Activated naive CD8-positive, alpha-beta T cell treated with anti-CD3 and anti-CD28 coated beads for 36 hours (primary cell): ENCODE measurements around the gene ANP32A. TPM values are rescaled to one million over a fixed set of nuclear protein-coding genes. Genes with fewer than 3 reads are reported as not detected.

Experiments
- DNase-seq: peaks from one replicate; pipeline ENCODE4 v3.0.0; 2021
- H3K27ac Mint-ChIP-seq: one replicate; pipeline ENCODE4 v1.8.0; 2022; ENCODE audit warnings: mild to moderate bottlenecking, moderate library complexity, mixed read lengths
- H3K27me3 Mint-ChIP-seq: one replicate; pipeline ENCODE4 v1.8.0; 2022; ENCODE audit warnings: mild to moderate bottlenecking, mixed read lengths
- H3K36me3 Mint-ChIP-seq: one replicate; pipeline ENCODE4 v1.8.0; 2021; ENCODE audit warnings: mild to moderate bottlenecking, mixed read lengths
- H3K4me1 Mint-ChIP-seq: one replicate; pipeline ENCODE4 v1.8.0; 2021; ENCODE audit warnings: mixed read lengths
- H3K4me3 Mint-ChIP-seq: one replicate; pipeline ENCODE4 v1.8.0; 2022; ENCODE audit warnings: mild to moderate bottlenecking, moderate library complexity, mixed read lengths
- H3K9me3 Mint-ChIP-seq: one replicate; pipeline ENCODE4 v1.8.0; 2022; ENCODE audit warnings: mixed read lengths
- total RNA-seq, 2 experiments: library from RNA; stranded (reverse); gene quantifications; one replicate each; pipeline ENCODE4 v1.2.3, GENCODE V29; 2021

The ANP32A gene
- total RNA-seq, 2 experiments from 2014 or later, result 277 to 295 TPM

- Mint-ChIP-seq H3K27me3 (peaks cover under 1% of the 10 kb centered on the region), H3K27ac (no peak overlapping the region), H3K4me3 (no peak overlapping the region), H3K9me3 (no peaks in the 10 kb centered on the region), H3K36me3 (no peaks in the 10 kb centered on the region), H3K4me1 (no peaks in the 10 kb centered on the region)
- no peak for DNase-seq
These were observed 87.0 kb downstream of the ANP32A start for GRCh38 chr15:68733666-68734065.

- no peak overlapping the region for H3K27ac Mint-ChIP-seq
- no peaks in the 10 kb centered on the region for H3K9me3 Mint-ChIP-seq
- H3K4me1 Mint-ChIP-seq, result no peaks in the 10 kb centered on the region
- no peaks in the 10 kb centered on the region for H3K36me3 Mint-ChIP-seq
- no peak for DNase-seq
- no peak overlapping the region for H3K4me3 Mint-ChIP-seq
- H3K27me3 Mint-ChIP-seq, result no peaks in the 10 kb centered on the region
These were observed 88.2 kb downstream of the ANP32A start for GRCh38 chr15:68732451-68732850.

DNA sequence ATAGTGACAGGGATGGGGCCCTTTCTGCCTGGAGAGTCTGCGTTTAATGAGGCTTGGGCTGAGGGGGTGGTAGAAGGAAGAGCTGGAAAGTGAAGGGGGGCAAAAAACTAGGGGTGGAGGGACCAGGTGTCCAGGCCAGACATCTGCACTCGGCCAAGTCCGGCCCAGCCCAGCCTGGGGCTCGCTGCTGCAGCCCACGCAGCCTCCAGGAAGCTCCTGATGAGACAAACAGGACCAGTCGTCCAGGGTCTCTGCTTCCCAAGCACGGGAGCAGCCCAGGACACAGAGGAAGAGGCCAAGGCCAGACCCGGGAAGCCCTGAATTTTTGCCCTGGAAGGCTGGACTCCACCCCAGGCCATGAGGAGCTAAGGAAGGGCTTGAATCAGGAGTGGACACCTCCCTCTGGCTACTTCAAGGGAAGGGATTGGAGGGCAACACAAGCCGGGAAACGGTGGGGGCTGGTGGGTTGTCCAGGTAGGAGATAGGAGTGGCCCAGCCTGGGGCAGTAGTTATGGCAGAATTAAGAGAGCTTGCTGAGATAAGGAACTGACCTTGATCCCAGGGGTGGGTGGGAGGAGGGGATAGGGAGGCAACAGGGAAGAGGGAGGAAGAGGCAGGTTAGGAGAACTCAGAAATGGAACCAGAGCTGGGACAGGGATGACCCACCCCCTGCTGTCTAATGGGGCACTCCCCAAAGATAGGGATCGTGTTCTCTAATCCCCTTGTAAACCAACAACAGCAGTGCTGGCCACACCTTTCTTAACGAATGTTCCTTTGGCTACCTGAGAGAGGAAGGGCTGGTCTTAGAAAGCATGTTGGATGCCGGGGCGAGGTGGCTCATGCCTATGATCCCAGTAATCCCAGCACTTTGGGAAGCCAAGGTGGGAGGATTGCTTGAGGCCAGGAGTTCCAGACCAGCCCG, 89.5 kb downstream of the ANP32A start:
- H3K4me1 Mint-ChIP-seq, result no peaks in the 10 kb centered on the region
- no peak for DNase-seq
- H3K27me3 Mint-ChIP-seq, result no peaks in the 10 kb centered on the region
- no peak overlapping the region for H3K4me3 Mint-ChIP-seq
- no peak overlapping the region for H3K27ac Mint-ChIP-seq
- H3K36me3 Mint-ChIP-seq, result no peaks in the 10 kb centered on the region
- H3K9me3 Mint-ChIP-seq, result no peaks in the 10 kb centered on the region

DNA sequence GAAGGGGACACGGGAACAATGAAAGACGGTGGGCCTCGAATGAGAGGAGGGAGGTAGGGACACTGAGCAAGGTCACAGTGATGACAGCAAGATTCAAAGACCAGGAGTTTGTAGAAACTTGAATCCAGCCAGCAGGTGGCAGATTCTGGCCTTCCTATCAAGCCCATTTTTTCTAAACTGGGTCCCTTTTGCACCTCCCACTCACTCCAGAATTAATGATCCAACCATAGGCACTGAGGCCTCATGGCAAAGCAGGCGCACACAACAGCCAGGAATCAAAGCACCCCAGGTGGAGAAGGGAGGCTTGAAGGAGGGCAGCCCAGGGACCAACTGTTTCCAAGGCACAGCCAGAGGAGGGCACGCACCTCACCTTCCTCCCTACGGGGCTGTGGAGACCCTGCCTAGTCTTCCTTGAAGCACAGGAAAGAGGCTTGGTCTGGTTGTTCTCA, 90.2 kb downstream of the ANP32A start:
- Mint-ChIP-seq H3K36me3 (no peaks in the 10 kb centered on the region), H3K4me1 (no peaks in the 10 kb centered on the region), H3K4me3 (no peak overlapping the region), H3K27me3 (no peaks in the 10 kb centered on the region), H3K9me3 (no peaks in the 10 kb centered on the region), H3K27ac (no peak overlapping the region)
- DNase-seq, result peak; percentile 6

DNA sequence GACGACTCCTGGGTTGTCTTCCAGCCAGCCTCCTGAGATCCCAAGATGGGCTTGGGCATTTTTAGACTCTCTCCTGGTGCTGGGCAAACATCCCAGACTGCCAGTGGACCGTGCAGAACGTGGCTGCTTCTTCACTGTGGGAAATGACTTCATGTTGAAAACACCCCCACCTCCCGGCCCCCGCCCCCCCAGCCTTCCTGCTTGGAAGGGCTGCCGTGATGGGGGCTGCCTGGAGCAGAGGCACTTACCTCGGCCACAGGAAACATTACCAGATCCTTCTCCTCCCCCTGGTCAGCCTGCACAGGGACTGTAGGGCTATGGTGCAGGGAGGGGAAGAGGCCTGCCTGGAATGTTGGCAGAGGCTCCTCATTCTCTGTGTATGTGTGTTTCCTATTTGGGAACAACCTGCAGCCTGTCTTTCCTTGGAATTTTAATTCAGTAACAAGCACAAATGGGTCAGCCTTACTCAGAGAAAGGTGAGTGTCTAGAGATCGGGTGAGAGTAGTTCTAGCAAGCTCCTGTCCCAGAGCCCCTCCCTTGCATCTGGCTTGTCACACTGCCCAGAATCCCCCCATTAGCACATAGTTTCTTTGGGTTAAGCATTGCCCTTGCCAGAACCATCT, 90.8 kb downstream of the ANP32A start:
- Mint-ChIP-seq H3K4me3 (no peak overlapping the region), H3K36me3 (no peaks in the 10 kb centered on the region), H3K27ac (no peak overlapping the region)

More for the DNA sequence above, 90.8 kb downstream of the ANP32A start:
- Mint-ChIP-seq H3K4me1 (no peaks in the 10 kb centered on the region), H3K9me3 (no peaks in the 10 kb centered on the region), H3K27me3 (no peaks in the 10 kb centered on the region)
- no peak for DNase-seq

Other genes starting within 250 kb of the ANP32A start
- gene CORO2B, start 241.9 kb downstream of the ANP32A start, total RNA-seq, result not detected
- gene SPESP1, start 109.6 kb upstream of the ANP32A start, total RNA-seq, result 1 to 10 TPM; 1.1 to 1.4 TPM
- gene NOX5, start 193.8 kb upstream of the ANP32A start, total RNA-seq, result not detected